ENCODE data around the gene GRIK3.

The GRIK3 gene

DNA sequence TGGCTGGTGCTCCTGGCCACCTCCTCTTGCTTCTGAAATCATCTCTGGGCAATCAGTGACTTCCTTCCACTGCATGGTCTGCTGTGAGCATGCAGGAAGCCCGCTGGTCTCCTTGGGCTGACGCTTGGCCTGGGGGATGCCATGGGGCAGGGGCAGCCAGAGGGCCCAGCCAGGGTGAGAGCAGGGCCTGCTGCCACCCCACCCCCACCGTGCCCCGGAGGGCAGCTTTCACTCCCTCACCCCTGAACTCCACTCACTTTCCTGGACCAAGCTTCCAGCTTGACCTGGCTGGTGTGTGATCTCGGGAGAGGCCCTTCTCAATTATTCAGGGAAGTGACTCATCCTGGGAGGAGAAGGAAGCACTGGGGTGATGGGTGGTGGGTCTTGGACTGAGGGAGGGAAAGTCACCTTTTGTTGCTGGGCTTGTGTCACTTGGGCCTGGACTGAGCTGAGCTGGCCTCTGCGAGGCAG lies 281.4 kb downstream of the GRIK3 start:
- DNase-seq, result no peak

DNA sequence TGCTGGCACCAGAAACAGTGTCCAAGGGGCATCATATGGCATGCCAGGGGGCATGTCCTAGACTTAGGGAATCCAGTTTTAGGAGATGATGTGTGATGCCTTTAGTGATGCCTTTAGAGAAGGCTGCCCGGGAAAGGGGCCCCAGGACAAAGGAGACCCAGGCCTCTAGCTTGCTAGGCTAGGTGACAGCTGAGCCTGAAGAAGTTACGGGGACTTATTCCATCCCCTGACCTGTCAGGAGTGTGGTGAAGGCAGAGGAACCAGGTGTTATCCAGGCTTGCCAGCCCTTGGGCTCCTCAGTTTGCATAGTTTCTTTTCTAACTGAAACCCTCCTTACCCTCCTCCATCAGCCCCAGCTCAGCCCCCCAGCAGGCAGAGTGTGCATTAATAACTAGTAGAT lies 281.9 kb downstream of the GRIK3 start:
- DNase-seq, result no peak

DNA sequence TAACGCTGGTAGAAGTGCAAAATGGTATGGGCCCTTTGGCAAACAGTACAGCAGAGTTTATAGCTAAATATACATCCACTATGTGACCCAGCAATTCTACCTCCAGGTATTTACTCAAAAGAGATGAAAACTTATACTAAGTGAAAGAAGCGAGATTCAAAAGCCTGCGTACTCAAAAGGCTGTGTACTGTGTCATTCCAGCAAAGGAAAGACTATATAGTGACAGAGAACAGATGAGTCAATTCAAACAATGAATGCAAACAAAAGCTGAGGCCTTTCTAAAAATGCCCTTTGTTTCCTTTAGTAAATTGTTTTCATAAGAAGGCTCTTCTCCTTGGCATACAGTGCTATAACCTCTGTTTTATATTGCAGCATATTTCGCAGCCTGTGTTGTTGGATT lies 282.8 kb downstream of the GRIK3 start:
- no peak for DNase-seq

DNA sequence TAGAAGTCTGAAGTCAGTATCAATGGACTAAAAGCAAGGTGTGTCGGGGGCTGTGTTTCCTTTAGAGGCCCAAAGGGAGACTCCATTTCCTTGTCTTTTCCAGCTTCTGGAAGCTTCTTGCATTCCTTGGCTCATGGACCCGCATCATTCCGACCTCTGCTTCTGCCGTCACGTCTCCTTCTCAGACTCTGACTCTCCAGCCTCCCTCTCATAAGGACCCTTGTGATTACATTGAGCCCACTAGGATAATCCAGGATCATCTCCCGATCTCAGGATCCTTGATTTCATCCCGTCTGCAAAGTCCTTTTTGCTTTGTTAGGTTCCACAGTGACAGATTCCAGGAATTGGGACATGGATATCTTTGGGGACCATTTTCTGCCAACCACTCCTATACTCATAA lies 285.8 kb downstream of the GRIK3 start:
- no peak for DNase-seq
